Subcutaneous abdominal adipose tissue (tissue), 5 donors: Measurements from ENCODE around the gene LRMDA.
A peak's percentile ranks its signal among the peaks of the same experiment; 100 is the strongest.

Experiments used
- H3K27ac ChIP-seq: one replicate; pipeline ENCODE4 v1.7.0; 2013; ENCODE audit warnings: low read depth, mild to moderate bottlenecking, inconsistent platforms, low read length, moderate library complexity
- H3K27me3 ChIP-seq, 5 donors: one replicate each; pipeline ENCODE4 v1.7.0; 2013; ENCODE audit warnings: low read length in 5 of 5, inconsistent platforms in 1 of 5; ENCODE audit not compliant: control insufficient read depth in 5 of 5, insufficient read depth in 4 of 5
- H3K36me3 ChIP-seq, 5 donors: one replicate each; pipeline ENCODE4 v1.7.0; 2013; ENCODE audit warnings: low read length in 5 of 5; ENCODE audit not compliant: control insufficient read depth in 5 of 5, insufficient read depth in 5 of 5
- H3K4me1 ChIP-seq, 5 donors: one replicate each; pipeline ENCODE4 v1.7.0; 2013; ENCODE audit warnings: low read length in 5 of 5, mild to moderate bottlenecking in 3 of 5, moderate library complexity in 1 of 5; ENCODE audit not compliant: control insufficient read depth in 5 of 5, insufficient read depth in 5 of 5
- H3K4me3 ChIP-seq, 5 donors: one replicate each; pipeline ENCODE4 v1.7.0; 2013; ENCODE audit warnings: low read length in 5 of 5, low read depth in 1 of 5
- H3K9ac ChIP-seq, 5 donors: one replicate each; pipeline ENCODE4 v1.7.0; 2013; ENCODE audit warnings: low read length in 5 of 5, mild to moderate bottlenecking in 4 of 5, moderate library complexity in 3 of 5
- H3K9me3 ChIP-seq, 5 donors: one replicate each; pipeline ENCODE4 v1.7.0; 2013; ENCODE audit warnings: low read length in 5 of 5; ENCODE audit not compliant: control insufficient read depth in 5 of 5
- donor health status: healthy.
- donor health status: healthy.
- donor health status: healthy.
- donor health status: healthy.
- donor health status: healthy.

LRMDA gene

GRCh38 chr10:75640381-75640780 is 209.0 kb downstream of the LRMDA start:
- H3K36me3 ChIP-seq, result no peaks in the 10 kb centered on the region
- no peaks in the 10 kb centered on the region for H3K27me3 ChIP-seq
- H3K4me1 ChIP-seq, result peaks cover 0 to 6% (median 3%) of the 10 kb centered on the region in 5 donors
- H3K4me3 ChIP-seq, result no peak overlapping the region
- no peak overlapping the region for H3K27ac ChIP-seq
- H3K9ac ChIP-seq, result no peak overlapping the region
- no peaks in the 10 kb centered on the region for H3K9me3 ChIP-seq

- no peaks in the 10 kb centered on the region for H3K27me3 ChIP-seq
- H3K27ac ChIP-seq, result no peak overlapping the region
- no peaks in the 10 kb centered on the region for H3K36me3 ChIP-seq
- H3K9ac ChIP-seq, result peak overlapping the region in 1 of 5 donors; percentile 26
- no peaks in the 10 kb centered on the region for H3K9me3 ChIP-seq
- no peak overlapping the region for H3K4me3 ChIP-seq
- H3K4me1 ChIP-seq, result peaks cover 0 to 6% (median 3%) of the 10 kb centered on the region in 5 donors
Measured at GRCh38 chr10:75640803-75641202, 209.4 kb downstream of the LRMDA start.

DNA sequence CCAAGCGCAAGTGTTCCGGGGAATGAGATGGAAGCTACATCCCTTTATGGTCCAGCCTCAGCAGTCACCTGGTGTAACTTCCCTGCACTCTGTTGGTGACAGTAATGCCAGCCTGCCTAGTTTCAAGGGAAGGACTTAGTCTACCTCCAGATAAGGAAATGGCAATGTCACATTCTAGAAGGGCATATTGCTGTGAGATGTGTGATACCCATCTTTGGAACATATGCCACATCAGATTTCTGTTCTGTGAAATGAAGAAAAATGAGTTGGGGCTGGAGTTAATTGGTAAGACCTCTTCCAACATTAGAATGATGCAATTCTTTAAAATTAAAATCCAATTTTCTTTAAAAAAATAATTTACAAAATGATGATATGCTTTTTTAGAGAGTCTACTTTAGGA is 212.0 kb downstream of the LRMDA start:
- Histone ChIP-seq H3K27ac (no peak overlapping the region), H3K9ac (no peak overlapping the region), H3K36me3 (no peaks in the 10 kb centered on the region), H3K9me3 (no peaks in the 10 kb centered on the region), H3K27me3 (no peaks in the 10 kb centered on the region), H3K4me1 (peaks cover 0 to 15% (median 11%) of the 10 kb centered on the region in 5 donors), H3K4me3 (no peak overlapping the region)

- Histone ChIP-seq H3K36me3 (no peaks in the 10 kb centered on the region), H3K27ac (no peak overlapping the region), H3K9ac (no peak overlapping the region), H3K27me3 (no peaks in the 10 kb centered on the region), H3K4me1 (peaks cover 0 to 15% (median 11%) of the 10 kb centered on the region in 5 donors), H3K9me3 (no peaks in the 10 kb centered on the region), H3K4me3 (no peak overlapping the region)
Measured at GRCh38 chr10:75643944-75644692, 212.7 kb downstream of the LRMDA start.

DNA sequence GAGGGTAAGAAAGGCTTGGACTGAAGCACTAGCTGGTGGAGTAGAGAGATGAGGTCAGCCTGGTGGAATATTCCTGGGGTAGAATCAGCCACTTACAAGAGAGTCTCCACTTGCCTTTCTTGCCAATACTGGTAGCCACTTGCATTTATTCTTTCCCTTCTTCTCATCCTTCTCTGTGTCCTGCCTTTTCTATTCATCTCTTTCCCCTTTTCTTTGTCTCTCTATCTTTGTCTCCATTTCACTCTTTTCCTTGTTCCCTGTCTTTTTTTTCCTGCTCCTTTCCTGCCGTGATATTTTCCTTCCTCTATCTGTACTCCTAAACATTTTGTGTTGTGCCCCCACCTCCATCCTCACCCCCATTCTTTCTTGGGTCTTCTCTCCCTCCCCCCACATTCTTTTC is 214.3 kb downstream of the LRMDA start:
- Histone ChIP-seq H3K9ac (no peak overlapping the region), H3K27ac (no peak overlapping the region), H3K36me3 (no peaks in the 10 kb centered on the region), H3K4me1 (peaks cover 0 to 14% (median 11%) of the 10 kb centered on the region in 5 donors), H3K4me3 (no peak overlapping the region), H3K9me3 (no peaks in the 10 kb centered on the region), H3K27me3 (no peaks in the 10 kb centered on the region)

DNA sequence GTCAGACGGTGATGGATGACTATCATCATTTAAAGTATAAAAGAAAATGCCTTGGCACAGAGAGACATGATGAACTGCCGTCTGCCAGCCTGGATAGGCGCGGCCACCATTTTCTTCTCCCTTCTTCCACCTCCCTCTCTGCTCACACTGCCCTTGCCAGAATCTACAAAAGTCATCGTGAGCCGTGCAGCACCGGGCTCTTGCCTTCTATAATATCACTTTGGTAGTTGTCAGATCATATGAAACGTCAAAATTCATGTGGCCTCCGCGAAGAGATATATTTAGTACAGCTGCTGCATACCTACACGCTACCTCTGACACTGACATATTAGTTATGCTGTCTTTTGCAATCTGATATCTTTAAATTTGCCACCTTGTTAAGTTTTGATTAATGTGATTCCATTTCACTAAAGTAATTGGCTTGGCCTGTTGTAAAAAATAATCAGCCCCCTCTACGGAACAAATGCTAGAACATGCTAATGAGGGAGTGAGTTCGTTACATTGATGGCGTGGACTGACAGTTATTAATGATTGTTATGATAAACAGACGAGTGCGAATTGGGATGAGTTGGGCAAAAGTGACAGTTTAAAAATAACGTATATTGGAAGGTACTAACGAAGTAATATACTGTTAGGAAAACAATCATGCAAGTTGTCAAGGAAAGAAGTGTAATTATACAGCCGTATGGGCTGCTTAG is 214.9 kb downstream of the LRMDA start:
- no peak overlapping the region for H3K9ac ChIP-seq
- peaks cover 0 to 11% (median 9%) of the 10 kb centered on the region in 5 donors for H3K4me1 ChIP-seq
- H3K36me3 ChIP-seq, result no peaks in the 10 kb centered on the region
- no peak overlapping the region for H3K27ac ChIP-seq
- H3K27me3 ChIP-seq, result no peaks in the 10 kb centered on the region
- no peak overlapping the region for H3K4me3 ChIP-seq
- no peaks in the 10 kb centered on the region for H3K9me3 ChIP-seq

DNA sequence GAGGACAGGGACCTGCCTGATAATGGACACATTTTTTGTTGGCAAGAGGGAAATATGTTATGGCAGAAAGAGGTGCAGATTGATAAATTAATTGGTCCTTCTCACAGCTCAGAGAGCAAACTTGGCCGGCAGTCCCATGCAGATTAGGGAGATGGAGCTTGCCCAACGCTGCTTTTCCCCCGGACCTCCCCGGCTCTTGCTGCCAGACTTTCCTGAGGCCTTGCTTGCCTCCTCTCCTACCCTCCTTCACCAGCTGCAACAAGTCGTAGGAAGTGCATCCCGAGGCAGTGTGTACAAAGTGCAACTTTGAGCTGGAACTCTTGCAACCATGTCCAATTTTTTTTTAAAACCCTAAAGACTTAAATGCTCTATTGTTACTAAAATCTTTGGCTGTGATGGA is 215.5 kb downstream of the LRMDA start:
- Histone ChIP-seq H3K9me3 (no peaks in the 10 kb centered on the region), H3K9ac (no peak overlapping the region), H3K4me1 (peaks cover 0 to 15% (median 14%) of the 10 kb centered on the region in 5 donors), H3K4me3 (peak overlapping the region in 1 of 5 donors; percentile 4), H3K27me3 (no peaks in the 10 kb centered on the region), H3K27ac (no peak overlapping the region), H3K36me3 (no peaks in the 10 kb centered on the region)

DNA sequence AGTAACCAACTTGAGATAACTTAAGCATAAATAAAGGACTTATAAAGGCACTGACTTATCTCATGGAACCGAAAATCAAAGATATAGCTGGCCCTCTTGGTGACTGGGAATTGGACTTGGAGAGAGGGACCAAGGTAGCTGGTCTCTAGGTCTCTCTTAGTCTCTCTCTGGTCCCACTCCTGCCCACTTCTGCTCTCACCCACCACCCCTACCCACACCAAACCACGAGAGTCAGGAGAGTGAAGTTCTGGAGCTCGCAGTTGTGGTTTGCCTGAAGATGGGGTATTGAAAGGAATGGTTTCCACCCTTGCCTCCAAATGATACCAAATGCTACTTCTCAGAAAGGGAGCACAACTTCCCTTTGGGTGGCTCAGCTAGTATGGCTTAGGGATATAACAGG is 216.3 kb downstream of the LRMDA start:
- no peak overlapping the region for H3K27ac ChIP-seq

GRCh38 chr10:75648351-75648750 is 216.9 kb downstream of the LRMDA start:
- H3K9me3 ChIP-seq, result no peaks in the 10 kb centered on the region
- H3K27me3 ChIP-seq, result no peaks in the 10 kb centered on the region
- no peaks in the 10 kb centered on the region for H3K36me3 ChIP-seq
- no peak overlapping the region for H3K4me3 ChIP-seq
- peaks cover 0 to 29% (median 26%) of the 10 kb centered on the region in 5 donors for H3K4me1 ChIP-seq
- H3K27ac ChIP-seq, result no peak overlapping the region
- no peak overlapping the region for H3K9ac ChIP-seq

More for the DNA sequence above, 216.3 kb downstream of the LRMDA start:
- H3K4me3 ChIP-seq, result no peak overlapping the region
- H3K36me3 ChIP-seq, result no peaks in the 10 kb centered on the region
- no peaks in the 10 kb centered on the region for H3K27me3 ChIP-seq
- H3K4me1 ChIP-seq, result peaks cover 0 to 23% (median 21%) of the 10 kb centered on the region in 5 donors
- no peak overlapping the region for H3K9ac ChIP-seq
- H3K9me3 ChIP-seq, result no peaks in the 10 kb centered on the region

GRCh38 chr10:75648854-75649253 is 217.4 kb downstream of the LRMDA start:
- no peak overlapping the region for H3K4me3 ChIP-seq
- no peak overlapping the region for H3K9ac ChIP-seq
- H3K4me1 ChIP-seq, result peaks cover 0 to 34% (median 30%) of the 10 kb centered on the region in 5 donors
- no peaks in the 10 kb centered on the region for H3K27me3 ChIP-seq
- H3K36me3 ChIP-seq, result no peaks in the 10 kb centered on the region
- no peak overlapping the region for H3K27ac ChIP-seq
- H3K9me3 ChIP-seq, result no peaks in the 10 kb centered on the region
